K562 (cell line): ENCODE results near the gene CCDC88A. TPM values are rescaled to one million over a fixed set of nuclear protein-coding genes. Genes with fewer than 3 reads are reported as not detected.
"Not testable (repeated sequence)": the region's sequence is repeated elsewhere in the genome, so short reads cannot be mapped to it uniquely, and the experiment has no call there.

Experiments
- ATAC-seq: fragments of 200-7000 bp; cut with Tn5 transposase; 3 replicates; pipeline ENCODE4 v1.9.1; 2020; ENCODE audit warnings: moderate library complexity
- BruUV-seq: library from RNA; stranded (reverse); fragments of 400-500 nt; replicated peaks from 2 replicates; lab custom pipeline; 2021; lab: Mats Ljungman, UMichigan
- CTCF ChIA-PET: fragments of 300-600 bp; formaldehyde crosslinking; extraction: SDS; loops from one replicate; lab custom pipeline; 2021; ENCODE audit warnings: low intra/inter-chr PET ratio; lab: Yijun Ruan, JAX
- POLR2A ChIA-PET: fragments of 300-600, 350-650 bp; sonication (Branson Sonifier 250); formaldehyde crosslinking; extraction: SDS; loops from one replicate; lab custom pipeline; 2021; ENCODE audit warnings: antibody characterized with exemption, inconsistent platforms; lab: Yijun Ruan, JAX
- DNase-seq, 4 experiments: peaks; one replicate each; pipeline versions ENCODE4 v3.0.0 to v3.0.0-alpha.2; 2011 to 2018; ENCODE audit warnings: low spot score in 3 of 4, mixed read lengths in 3 of 4; ENCODE audit errors: extremely low read depth in 1 of 4
- FAIRE-seq: peaks from 2 replicates; lab custom pipeline; 2011; peaks lifted over from hg19 to GRCh38; lab: Jason Lieb, UNC
- H2AFZ ChIP-seq: 2 replicates; pipeline ENCODE4 v1.6.0; 2011; ENCODE audit warnings: low read depth, low read length, control low read depth, inconsistent platforms
- H3K27ac ChIP-seq: fragments of 200-600 bp; 3 replicates; pipeline ENCODE4 v1.8.0; 2011; ENCODE audit warnings: low read depth, mild to moderate bottlenecking, control low read depth, inconsistent platforms, low read length, moderate library complexity, mixed read lengths; ENCODE audit errors: extremely low read depth
- H3K27me3 ChIP-seq, 2 experiments: fragments of 300-600 bp in 1 of 2; 2 replicates in 1 of 2; 3 replicates in 1 of 2; pipeline versions ENCODE4 v1.6.0 to v1.8.0; 2011; ENCODE audit warnings: inconsistent platforms in 2 of 2, low read length in 2 of 2, mild to moderate bottlenecking in 1 of 2, mixed read lengths in 1 of 2, moderate library complexity in 1 of 2; ENCODE audit not compliant: control insufficient read depth in 2 of 2, insufficient read depth in 2 of 2
- H3K36me3 ChIP-seq: fragments of 300-600 bp; 3 replicates; pipeline ENCODE4 v1.8.0; 2011; ENCODE audit warnings: mild to moderate bottlenecking, low read length, inconsistent platforms; ENCODE audit not compliant: control insufficient read depth, insufficient read depth
- H3K4me1 ChIP-seq, 2 experiments: fragments of 200-600 bp in 1 of 2; replicated peaks in 1 of 2; 2 replicates in 1 of 2; 3 replicates in 1 of 2; pipeline versions ENCODE4 v1.5.1 to v1.8.0; 2011; ENCODE audit warnings: inconsistent platforms in 2 of 2, low read length in 2 of 2, mild to moderate bottlenecking in 1 of 2, mixed read lengths in 1 of 2, moderate library complexity in 1 of 2; ENCODE audit not compliant: control insufficient read depth in 2 of 2, insufficient read depth in 2 of 2
- H3K4me2 ChIP-seq: 2 replicates; pipeline ENCODE4 v1.6.1; 2011; ENCODE audit warnings: low read length, control low read depth, inconsistent platforms, mixed read lengths; ENCODE audit not compliant: insufficient read depth
- H3K4me3 ChIP-seq: fragments of 200-600 bp; sonication (generic), shearing (Covaris generic); 2 replicates; pipeline ENCODE4 v1.5.1; 2016; ENCODE audit warnings: control low read depth, inconsistent platforms
- H3K79me2 ChIP-seq: fragments of 200-600 bp; 3 replicates; pipeline ENCODE4 v1.8.0; 2011; ENCODE audit warnings: low read length, inconsistent platforms; ENCODE audit not compliant: control insufficient read depth, insufficient read depth
- H3K9ac ChIP-seq, 2 experiments: 2 replicates each; pipeline versions ENCODE4 v1.6.0 to v1.6.1; 2011; ENCODE audit warnings: low read depth in 2 of 2, low read length in 2 of 2, control low read depth in 1 of 2, inconsistent platforms in 1 of 2, mild to moderate bottlenecking in 1 of 2, mixed read lengths in 1 of 2; ENCODE audit not compliant: insufficient read depth in 1 of 2
- H3K9me1 ChIP-seq: one replicate; pipeline ENCODE4 v1.6.0; 2011; ENCODE audit warnings: inconsistent platforms, mild to moderate bottlenecking, low read length, moderate library complexity; ENCODE audit not compliant: control insufficient read depth, insufficient read depth
- H3K9me3 ChIP-seq: replicated peaks from 2 replicates; pipeline ENCODE4 v1.5.1; 2011; ENCODE audit warnings: low read depth, low read length, inconsistent platforms; ENCODE audit not compliant: control insufficient read depth, insufficient read depth
- H4K20me1 ChIP-seq: replicated peaks from 2 replicates; pipeline ENCODE4 v1.6.1; 2011; ENCODE audit warnings: low read length, inconsistent platforms, mixed read lengths; ENCODE audit not compliant: control insufficient read depth, insufficient read depth
- WGBS: fragments of 100-300 bp; shearing (Covaris generic); methylation state at CpG from one replicate; pipeline ENCODE4 v1.1.6; 2016; ENCODE audit warnings: low coverage, mixed read lengths; ENCODE audit not compliant: insufficient coverage; ENCODE audit errors: missing lambda C conversion rate; 5-methylcytosine and 5-hydroxymethylcytosine counted together
- in situ Hi-C: fragments of 300-500 bp; cut with MboI; formaldehyde crosslinking; loops from 4 replicates; pipeline ENCODE4 v1.15.0; 2018; ENCODE audit warnings: inconsistent platforms, mixed read lengths
- intact Hi-C: fragments of 100-400 bp; cut with micrococcal nuclease; formaldehyde crosslinking; loops from 2 replicates; pipeline ENCODE4 v1.14.2; 2022
- polyA plus RNA-seq, 8 experiments: library from polyadenylated mRNA; depleted of rRNA in 4 of 8; stranded (reverse) in 5 of 8; unstranded in 3 of 8; fragments of >200 nt; fragmentation: Nextera tagmentation in 2 of 8; fragmentation: Illumina TruSeq in 1 of 8; extraction: Ambion mirVana in 2 of 8; extraction: Trizol in 1 of 8; gene quantifications; 2 replicates each; pipeline versions ENCODE4 v1.2.1 to v1.2.3, GENCODE V29; 2011 to 2014; ENCODE audit warnings: inconsistent platforms in 1 of 8, missing spikeins in 1 of 8
- total RNA-seq, 7 experiments: library from RNA; depleted of rRNA in 6 of 7; stranded (reverse); fragments of >200 nt in 6 of 7; fragmentation: Illumina TruSeq in 2 of 7; extraction: Trizol in 2 of 7; gene quantifications; 2 replicates each; pipeline versions ENCODE4 v1.2.1 to v1.2.3, GENCODE V29; 2011 to 2021; ENCODE audit warnings: low replicate concordance in 1 of 7
- TF ChIP-seq, protein P1 (sequence below), 2 experiments: fragments of 450-650 bp in 1 of 2; sonication (generic) in 1 of 2; formaldehyde crosslinking in 1 of 2; IDR thresholded peaks in 1 of 2; conservative IDR thresholded peaks in 1 of 2; 2 replicates each; pipeline versions ENCODE4 v1.6.1 to v1.8.1; 2016 to 2023; ENCODE audit warnings: mild to moderate bottlenecking in 2 of 2, moderate library complexity in 2 of 2, inconsistent platforms in 1 of 2, missing genetic modification reagents in 1 of 2

The CCDC88A gene
- total and polyA plus RNA-seq, 9 of the 15 experiments (the other 6 are each of a cell fraction or from before 2014, with no cell fraction given), result 29.3 to 102 (median 55.6) TPM

DNA sequence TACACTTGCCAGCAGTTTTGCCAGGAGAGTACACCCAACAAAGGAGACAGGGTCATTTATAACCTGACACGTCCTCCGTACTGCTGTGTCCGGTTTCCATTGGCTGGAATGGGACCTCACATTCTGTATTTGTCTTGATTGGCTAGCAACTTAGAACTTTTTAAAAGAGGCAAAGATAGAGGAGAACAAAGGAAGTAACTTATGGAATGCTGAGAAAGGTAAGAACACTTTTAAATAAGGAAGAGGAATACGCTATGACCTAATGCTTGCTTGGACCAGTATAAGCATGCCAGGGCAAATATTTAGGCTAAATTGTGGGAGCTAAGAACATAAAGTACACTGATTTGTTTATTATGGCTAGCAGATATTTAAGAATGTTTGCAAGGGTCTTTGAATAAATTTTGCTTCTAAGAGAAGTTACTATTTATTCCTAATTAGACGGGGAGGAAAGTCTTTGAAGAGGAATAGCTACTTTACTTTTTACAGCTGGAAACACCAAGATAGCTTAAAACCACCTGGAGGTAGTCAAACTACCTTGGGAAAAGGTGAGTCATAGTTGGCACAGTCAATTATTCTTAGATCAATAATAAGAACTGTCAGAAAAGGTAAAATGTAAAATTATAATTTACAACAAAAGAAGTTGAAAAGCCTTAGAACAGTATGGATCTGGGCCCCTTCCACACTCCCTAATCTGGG, 138.7 kb downstream of the CCDC88A start:
- 92% methylated on average over 5 of the region's 5 CpGs for WGBS
- FAIRE-seq, H3K4me1 ChIP-seq, H3K9me3 ChIP-seq, H4K20me1 ChIP-seq, in situ Hi-C loops, H3K4me3 ChIP-seq, H3K27me3 ChIP-seq, DNase-seq, H3K9me1 ChIP-seq, ATAC-seq, H3K36me3 ChIP-seq, CTCF ChIA-PET: not testable (repeated sequence)
- TF ChIP-seq, protein P1, sequence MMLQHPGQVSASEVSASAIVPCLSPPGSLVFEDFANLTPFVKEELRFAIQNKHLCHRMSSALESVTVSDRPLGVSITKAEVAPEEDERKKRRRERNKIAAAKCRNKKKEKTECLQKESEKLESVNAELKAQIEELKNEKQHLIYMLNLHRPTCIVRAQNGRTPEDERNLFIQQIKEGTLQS (IDR thresholded peaks at IDR 0.05), result peak; percentile 42; the same call in 1 of the 2 replicates
- TF ChIP-seq, protein P1 (CRISPR knock-in tag; conservative IDR thresholded peaks at IDR 0.05), result not testable (repeated sequence)
- Histone ChIP-seq H3K4me2 (peak overlapping the region; percentile 97; the same call in 1 of the 2 replicates), H3K79me2 (peaks cover 34% of the 10 kb centered on the region), H2AFZ (peak overlapping the region; percentile 96; the same call in 1 of the 2 replicates), H3K27ac (peak overlapping the region; percentile 91; the same call in 1 of the 3 replicates), H3K9ac (peak overlapping the region; percentile 93 to 98; a peak in 3 of 4 replicates)
- intact Hi-C loops, result loop anchor here (1.0 to 5.0 kb wide), 3 partner anchors 12 to 336 kb away; partner anchors contain the start of genes CCDC88A, MTIF2 and PPP4R3B
- TSS peak; percentile 59 for BruUV-seq
- POLR2A ChIA-PET, result interaction anchor here (0.6 to 1.3 kb wide), 4 partner anchors 24 to 1165 kb away, joined by 3 to 5 read pairs (median 4); partner anchors contain the start of gene CFAP36

DNA sequence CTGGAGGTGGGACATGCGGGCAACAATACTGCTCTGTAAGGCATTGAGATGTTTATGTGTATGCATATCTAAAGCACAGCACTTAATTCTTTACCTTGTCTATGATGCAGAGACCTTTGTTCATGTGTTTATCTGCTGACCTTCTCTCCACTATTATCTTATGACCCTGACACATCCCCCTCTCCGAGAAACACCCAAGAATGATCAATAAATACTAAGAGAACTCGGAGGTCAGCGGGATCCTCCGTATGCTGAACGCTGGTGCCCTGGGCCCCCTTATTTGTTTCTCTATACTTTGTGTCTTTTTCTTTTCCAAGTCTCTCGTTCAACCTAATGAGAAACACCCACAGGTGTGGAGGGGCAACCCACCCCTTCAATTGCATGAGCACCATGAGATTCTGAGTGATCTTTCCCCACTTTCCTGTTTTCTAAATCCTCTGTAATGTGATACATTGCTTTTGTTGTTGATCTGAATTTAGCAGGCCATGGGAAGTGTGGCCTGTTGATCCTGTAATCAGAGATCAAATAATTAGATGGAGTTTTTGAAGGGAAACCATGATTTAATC, 139.7 kb downstream of the CCDC88A start:
- peak overlapping the region; percentile 9; the same call in 1 of the 2 replicates for H3K4me2 ChIP-seq
- H4K20me1 ChIP-seq, H3K27me3 ChIP-seq, ATAC-seq, H3K4me3 ChIP-seq, BruUV-seq, CTCF ChIA-PET, H3K36me3 ChIP-seq, in situ Hi-C loops, H3K9me1 ChIP-seq, H3K9me3 ChIP-seq, H3K4me1 ChIP-seq, FAIRE-seq: not testable (repeated sequence)
- POLR2A ChIA-PET, result interaction anchor here (1.0 kb wide), 1 partner anchor 23 kb away, joined by 4 read pairs; no protein-coding TSS in a partner anchor
- intact Hi-C loops, result loop anchor here (5.0 kb wide), 2 partner anchors 137 to 337 kb away; partner anchors contain the start of genes CCDC88A and PPP4R3B
- 40% methylated on average over 7 of the region's 7 CpGs for WGBS
- 0 out of 3 replicates have a peak overlapping the region, but pooled peaks have one; percentile 28 for H3K27ac ChIP-seq
- peaks cover 31% of the 10 kb centered on the region for H3K79me2 ChIP-seq
- DNase-seq, result peak in 1 of 4 experiments; percentile 8
- H2AFZ ChIP-seq, result peak overlapping the region; percentile 86
- 0 out of 4 replicates have a peak overlapping the region, but pooled peaks of 1 of the 2 experiments have one; percentile 34 for H3K9ac ChIP-seq
